ENCODE data around the gene NAMPT.

GRCh38 chr7:106288263-106288662 lies 3.5 kb upstream of the NAMPT start:
- TF ChIP-seq, protein P1, sequence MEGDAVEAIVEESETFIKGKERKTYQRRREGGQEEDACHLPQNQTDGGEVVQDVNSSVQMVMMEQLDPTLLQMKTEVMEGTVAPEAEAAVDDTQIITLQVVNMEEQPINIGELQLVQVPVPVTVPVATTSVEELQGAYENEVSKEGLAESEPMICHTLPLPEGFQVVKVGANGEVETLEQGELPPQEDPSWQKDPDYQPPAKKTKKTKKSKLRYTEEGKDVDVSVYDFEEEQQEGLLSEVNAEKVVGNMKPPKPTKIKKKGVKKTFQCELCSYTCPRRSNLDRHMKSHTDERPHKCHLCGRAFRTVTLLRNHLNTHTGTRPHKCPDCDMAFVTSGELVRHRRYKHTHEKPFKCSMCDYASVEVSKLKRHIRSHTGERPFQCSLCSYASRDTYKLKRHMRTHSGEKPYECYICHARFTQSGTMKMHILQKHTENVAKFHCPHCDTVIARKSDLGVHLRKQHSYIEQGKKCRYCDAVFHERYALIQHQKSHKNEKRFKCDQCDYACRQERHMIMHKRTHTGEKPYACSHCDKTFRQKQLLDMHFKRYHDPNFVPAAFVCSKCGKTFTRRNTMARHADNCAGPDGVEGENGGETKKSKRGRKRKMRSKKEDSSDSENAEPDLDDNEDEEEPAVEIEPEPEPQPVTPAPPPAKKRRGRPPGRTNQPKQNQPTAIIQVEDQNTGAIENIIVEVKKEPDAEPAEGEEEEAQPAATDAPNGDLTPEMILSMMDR (IDR thresholded peaks at IDR 0.05) = no peak
- TF ChIP-seq POLR2A (IDR thresholded peaks at IDR 0.05) = no peak

Data from esophagus squamous epithelium (tissue), 4 donors.